OCI-LY7 (cell line): ENCODE data around the gene FBXW7.

ENCODE experiments used
- CTCF ChIP-seq: fragments of 200-600 bp; sonication (generic); conservative IDR thresholded peaks from 2 replicates; pipeline ENCODE4 v1.5.1; 2014; ENCODE audit warnings: mild to moderate bottlenecking, antibody characterized with exemption, low read length, moderate library complexity, mixed read lengths
- EZH2phosphoT487 ChIP-seq: fragments of 200-600 bp; sonication (generic); IDR thresholded peaks from 2 replicates; pipeline ENCODE4 v1.6.1; 2018; ENCODE audit warnings: low read depth, borderline replicate concordance, mild to moderate bottlenecking, mixed run types, antibody characterized with exemption, low read length, moderate library complexity, mixed read lengths

- TF ChIP-seq CTCF: no peak
- TF ChIP-seq EZH2phosphoT487: no peak
These were observed 171.5 kb downstream of the FBXW7 start for GRCh38 chr4:152364383-152364782.
